Heart left ventricle (tissue), 16 donors: ENCODE measurements around the gene IFNA5. TPM values are rescaled to one million over a fixed set of nuclear protein-coding genes. Genes with fewer than 3 reads are reported as not detected.

ENCODE experiments used
- ATAC-seq, 4 donors: fragments of 200-7000 bp; cut with Tn5 transposase; one replicate each; pipeline ENCODE4 v1.9.1; 2020 to 2022; ENCODE audit warnings: moderate library complexity in 4 of 4, mild to moderate bottlenecking in 3 of 4, moderate number of reproducible peaks in 1 of 4
- DNase-seq, 5 donors: peaks; one replicate each; pipeline ENCODE4 v3.0.0-alpha.2; 2020
- H3K27ac ChIP-seq, 12 donors: fragments of 200-600 bp; sonication (generic) in 4 of 12; one replicate each; pipeline versions ENCODE4 v1.5.0 to v1.8.0; 2016 to 2022; ENCODE audit warnings: mild to moderate bottlenecking in 2 of 12
- H3K27me3 ChIP-seq, 9 donors: fragments of 200-600 bp; sonication (generic) in 2 of 9; one replicate each; pipeline versions ENCODE4 v1.5.1 to v1.8.0; 2016 to 2022; ENCODE audit warnings: mild to moderate bottlenecking in 3 of 9
- H3K36me3 ChIP-seq, 9 donors: fragments of 200-600 bp; sonication (generic) in 2 of 9; one replicate each; pipeline versions ENCODE4 v1.5.0 to v1.8.0; 2018 to 2022; ENCODE audit warnings: mild to moderate bottlenecking in 2 of 9
- H3K4me1 ChIP-seq, 12 donors: fragments of 200-600 bp; sonication (generic) in 4 of 12; one replicate each; pipeline versions ENCODE4 v1.5.0 to v1.8.0; 2016 to 2022; ENCODE audit warnings: mild to moderate bottlenecking in 3 of 12
- H3K4me3 ChIP-seq, 12 donors: fragments of 200-600 bp; sonication (generic) in 4 of 12; one replicate each; pipeline versions ENCODE4 v1.5.0 to v1.8.0; 2017 to 2022; ENCODE audit warnings: mild to moderate bottlenecking in 9 of 12, moderate library complexity in 4 of 12
- H3K9me3 ChIP-seq, 12 donors: fragments of 200-600 bp; sonication (generic) in 4 of 12; one replicate each; pipeline versions ENCODE4 v1.5.0 to v1.8.0; 2016 to 2022; ENCODE audit warnings: mild to moderate bottlenecking in 1 of 12
- POLR2A ChIP-seq, 2 donors: fragments of 450-650 bp; IDR thresholded peaks; one replicate each; pipeline ENCODE4 v1.6.1; 2017; ENCODE audit warnings: antibody characterized with exemption in 2 of 2, mild to moderate bottlenecking in 2 of 2, moderate library complexity in 2 of 2
- WGBS, 4 donors: extraction: QIAGEN DNeasy Blood & Tissue Kit in 2 of 4; methylation state at CpG; one replicate each; pipeline versions ENCODE4 v1.1.5 to v1.1.7; 2013 to 2018; 5-methylcytosine and 5-hydroxymethylcytosine counted together
- intact Hi-C, 10 donors: fragments of 100-400 bp; cut with DNase I; formaldehyde crosslinking; loops; one replicate each; pipeline versions ENCODE4 v1.11.1 to v1.14.2; 2022
- polyA plus RNA-seq, 2 donors: library from polyadenylated mRNA; stranded (reverse); fragments of 200-250 nt; gene quantifications; one replicate each; pipeline ENCODE4 v1.2.3, GENCODE V29; 2013
- total RNA-seq, 9 donors: library from RNA; depleted of rRNA in 2 of 9; stranded (reverse); fragments of >200 nt in 2 of 9; fragmentation: NEBNext Ultra II Directional in 3 of 9; extraction: Animal tissue kit (Norgen Biotek cat#: 25700) in 3 of 9; gene quantifications; one replicate each; pipeline versions ENCODE4 v1.1.0 to v1.2.4, GENCODE V29; 2016 to 2023
- TF ChIP-seq, protein P1 (sequence below), 12 donors: fragments of 200-600 bp; sonication (generic) in 4 of 12; IDR thresholded peaks; one replicate each; pipeline versions ENCODE4 v1.5.0 to v1.8.0; 2018 to 2022; ENCODE audit warnings: antibody characterized with exemption in 12 of 12, mild to moderate bottlenecking in 5 of 12
- donor health status: ischemic (EF 13 %, LVEDD 7.1; RV severe dilation, severe dysfunction).
- donor health status: healthy with polysubstance abuse.
- donor health status: DM: no; HTN: yes; CAD: no.
- donor health status: DM: no; HTN: no; CAD: no.
- donor health status: ischemic (EF 25% LVEDD 6.9; RV normal size, moderate dysfunction).
- donor health status: ischemic (EF 25% LVEDD 5.7; RV mildly dilated, moderate dysfunction).
- donor health status: healthy.
- donor health status: DM: yes; HTN: yes; CAD: no.
- donor health status: ischemic (EF 35%, LVEDD 5.7; RV mildly dilated, moderate dysfunction).
- donor health status: nonischemic (EF 11% LVEDD 7.7; RV severe dilation, severe dysfunction).
- donor health status: DM: yes; HTN: yes; CAD: no.
- donor health status: PGD.
- donor health status: ischemic (EF 29% LVEDD 5.4; RV normal size, mild dysfunction).
- donor health status: nonischemic (EF 23%, LVEDD 6.1; RV moderate dilation, normal function).

Gene IFNA5
- total and polyA plus RNA-seq, 11 donors = not detected

DNA sequence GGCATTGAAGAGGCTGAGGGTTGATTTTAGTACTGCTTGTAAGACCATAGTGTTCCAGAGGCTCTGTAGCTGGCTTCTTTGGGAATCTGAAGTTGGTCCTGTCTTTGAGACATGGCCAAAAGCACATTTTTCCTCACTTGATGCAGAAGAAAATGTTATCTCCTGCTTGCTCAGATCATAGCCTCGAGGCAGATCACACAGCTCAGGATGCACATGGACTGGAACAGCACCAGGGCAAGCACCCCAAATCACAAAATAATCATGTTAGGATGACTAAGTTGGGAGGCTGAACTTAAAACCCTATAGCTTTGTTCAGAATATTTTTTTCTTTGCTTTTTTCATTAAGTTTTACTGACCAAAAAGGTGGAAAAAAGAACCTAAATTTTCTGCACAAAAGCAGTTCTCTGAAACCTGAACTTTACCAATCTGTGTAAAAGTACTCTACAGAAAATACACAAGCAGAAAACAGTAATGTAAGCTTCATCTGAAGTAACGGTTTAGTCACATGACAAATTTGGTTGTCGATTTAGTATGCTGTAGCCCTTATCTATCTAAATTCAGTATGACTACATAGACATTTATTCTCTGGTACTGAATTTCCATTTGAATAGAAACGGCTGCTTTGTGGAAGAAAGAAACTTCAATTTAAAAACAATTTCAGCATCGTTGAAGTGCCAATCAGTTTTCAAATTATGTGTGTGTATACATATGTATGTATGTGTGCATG is 26.7 kb upstream of the IFNA5 start:
- DNase-seq = no peak
- TF ChIP-seq, protein P1, sequence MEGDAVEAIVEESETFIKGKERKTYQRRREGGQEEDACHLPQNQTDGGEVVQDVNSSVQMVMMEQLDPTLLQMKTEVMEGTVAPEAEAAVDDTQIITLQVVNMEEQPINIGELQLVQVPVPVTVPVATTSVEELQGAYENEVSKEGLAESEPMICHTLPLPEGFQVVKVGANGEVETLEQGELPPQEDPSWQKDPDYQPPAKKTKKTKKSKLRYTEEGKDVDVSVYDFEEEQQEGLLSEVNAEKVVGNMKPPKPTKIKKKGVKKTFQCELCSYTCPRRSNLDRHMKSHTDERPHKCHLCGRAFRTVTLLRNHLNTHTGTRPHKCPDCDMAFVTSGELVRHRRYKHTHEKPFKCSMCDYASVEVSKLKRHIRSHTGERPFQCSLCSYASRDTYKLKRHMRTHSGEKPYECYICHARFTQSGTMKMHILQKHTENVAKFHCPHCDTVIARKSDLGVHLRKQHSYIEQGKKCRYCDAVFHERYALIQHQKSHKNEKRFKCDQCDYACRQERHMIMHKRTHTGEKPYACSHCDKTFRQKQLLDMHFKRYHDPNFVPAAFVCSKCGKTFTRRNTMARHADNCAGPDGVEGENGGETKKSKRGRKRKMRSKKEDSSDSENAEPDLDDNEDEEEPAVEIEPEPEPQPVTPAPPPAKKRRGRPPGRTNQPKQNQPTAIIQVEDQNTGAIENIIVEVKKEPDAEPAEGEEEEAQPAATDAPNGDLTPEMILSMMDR (IDR thresholded peaks at IDR 0.05) = no peak
- TF ChIP-seq POLR2A (IDR thresholded peaks at IDR 0.05) = no peak
- no peaks in the 10 kb centered on the region for H3K9me3 ChIP-seq
- H3K4me1 ChIP-seq = peaks cover 12 to 80% (median 55%) of the 10 kb centered on the region in 12 donors
- peaks cover 0 to 27% (median 4%) of the 10 kb centered on the region in 9 donors for H3K36me3 ChIP-seq
- ATAC-seq = no peak
- no peaks in the 10 kb centered on the region for H3K27me3 ChIP-seq
- intact Hi-C loops = loop anchor here in 3 of 10 donors (2.0 to 5.0 kb wide), 3 partner anchors 460 to 470 kb away; partner anchors contain the start of gene MTAP (in 1 of the 3)
- H3K4me3 ChIP-seq = peak overlapping the region in 5 of 12 donors; percentile 7 to 81 (median 14)
- no peak overlapping the region for H3K27ac ChIP-seq
- 28 to 39% (median 32%) methylated on average over 5 of the region's 5 CpGs for WGBS, 4 donors

DNA sequence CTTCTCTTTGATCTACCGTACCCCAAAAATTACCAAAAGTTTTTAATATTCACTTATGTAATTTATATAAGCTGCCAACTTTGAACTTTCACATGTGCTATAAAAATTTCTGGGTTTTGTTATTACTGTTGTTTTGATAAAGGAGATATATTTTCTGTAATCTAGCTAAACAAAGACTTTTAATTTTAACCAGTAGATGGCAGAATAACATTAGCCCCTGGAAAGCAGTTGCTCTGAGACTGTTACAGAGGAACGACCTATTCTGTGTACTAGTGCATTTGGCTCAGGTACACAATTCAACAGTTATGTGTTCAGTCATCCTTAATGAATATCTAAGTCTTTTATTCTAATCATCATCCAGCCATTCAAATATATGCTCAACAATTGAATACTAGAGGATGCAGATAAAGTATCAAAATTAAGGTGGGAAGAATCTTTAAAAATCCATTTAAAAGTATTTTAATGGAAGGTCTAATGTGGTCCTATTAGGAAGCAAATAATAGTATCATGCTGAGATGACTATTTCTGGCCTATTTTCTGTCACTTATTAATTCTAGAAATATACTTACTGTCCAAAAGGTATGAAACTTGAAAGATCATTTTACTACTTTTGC is 21.5 kb upstream of the IFNA5 start:
- H3K36me3 ChIP-seq = peaks cover 0 to 65% (median 29%) of the 10 kb centered on the region in 9 donors
- no peak for DNase-seq
- intact Hi-C loops = loop anchor here in 7 of 10 donors (2.0 to 10.0 kb wide), 5 partner anchors 58 to 461 kb away; partner anchors contain the start of gene IFNA2 (in 1 of the 7)
- no peaks in the 10 kb centered on the region for H3K27me3 ChIP-seq
- peaks cover 2 to 51% (median 28%) of the 10 kb centered on the region in 12 donors for H3K4me1 ChIP-seq
- H3K4me3 ChIP-seq = no peak overlapping the region
- peak in 3 of 4 donors; percentile 59 to 77 (median 65) for ATAC-seq
- H3K27ac ChIP-seq = no peak overlapping the region
- no peak for TF ChIP-seq POLR2A (IDR thresholded peaks at IDR 0.05)
- TF ChIP-seq, protein P1 (IDR thresholded peaks at IDR 0.05) = peak; percentile 58 to 79 (median 72)
- WGBS, 4 donors = 34 to 41% (median 40%) methylated on average over 2 of the region's 2 CpGs
- H3K9me3 ChIP-seq = no peaks in the 10 kb centered on the region

DNA sequence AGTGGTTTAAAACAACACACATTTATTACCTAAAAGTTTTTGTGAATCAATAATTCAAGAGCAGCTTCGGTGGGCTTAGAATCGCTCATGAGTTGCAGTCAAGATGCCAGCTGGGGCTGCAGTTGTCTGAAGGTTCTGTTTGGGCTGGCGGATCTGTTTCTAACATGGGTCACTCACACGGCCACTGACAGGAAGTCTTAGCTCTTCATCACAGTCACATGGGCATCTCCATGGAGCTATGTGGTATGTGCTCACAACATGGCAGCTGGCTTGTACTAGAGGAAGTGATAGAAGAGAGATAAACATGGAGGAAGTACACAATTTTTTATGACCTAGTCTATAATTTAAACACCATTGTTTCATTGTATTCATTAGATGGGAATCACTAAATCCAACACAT is 18.9 kb upstream of the IFNA5 start:
- Histone ChIP-seq H3K36me3 (peaks cover 0 to 60% (median 36%) of the 10 kb centered on the region in 9 donors), H3K27me3 (no peaks in the 10 kb centered on the region), H3K4me3 (no peak overlapping the region), H3K27ac (no peak overlapping the region), H3K4me1 (peaks cover 0 to 25% (median 5%) of the 10 kb centered on the region in 12 donors), H3K9me3 (no peaks in the 10 kb centered on the region)
- TF ChIP-seq, protein P1 (IDR thresholded peaks at IDR 0.05) = no peak
- no peak for TF ChIP-seq POLR2A (IDR thresholded peaks at IDR 0.05)
- 75 to 84% (median 80%) methylated on average over 4 of the region's 4 CpGs for WGBS, 4 donors
- intact Hi-C loops = loop anchor here in 3 of 10 donors (5.0 to 10.0 kb wide), 4 partner anchors 61 to 468 kb away; partner anchors contain the start of gene IFNA2 (in 1 of the 3)
- ATAC-seq (peak in 1 of 4 donors; percentile 45), DNase-seq (no peak)

DNA sequence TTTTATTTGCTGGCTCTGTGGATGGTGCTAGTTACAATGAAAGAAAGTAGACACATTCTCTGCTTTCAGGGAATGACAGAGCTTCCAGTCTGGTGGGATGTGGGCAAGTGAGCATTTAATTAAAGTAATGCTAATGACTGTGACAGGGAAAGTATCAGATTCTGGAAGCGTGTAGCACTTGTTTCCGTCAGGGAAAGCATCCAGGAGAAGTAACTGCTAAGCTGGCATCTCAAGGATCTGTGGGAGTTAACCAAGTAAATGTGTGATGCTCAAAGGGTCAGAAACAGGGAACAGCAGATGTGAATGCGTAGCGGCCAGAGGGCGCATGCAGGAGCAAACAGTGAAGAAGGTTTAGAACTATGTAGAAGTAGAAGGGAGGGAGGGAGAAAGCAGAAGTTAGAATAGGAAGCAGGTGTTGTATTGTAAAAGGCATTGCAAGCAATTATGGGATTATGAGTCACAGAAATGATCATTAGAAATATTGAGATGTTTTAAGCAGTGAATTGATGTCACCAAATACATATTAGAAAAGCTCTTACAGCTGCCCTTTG is 17.9 kb upstream of the IFNA5 start:
- intact Hi-C loops = loop anchor here in 3 of 10 donors (5.0 to 10.0 kb wide), 4 partner anchors 62 to 469 kb away; partner anchors contain the start of gene IFNA2 (in 1 of the 3)
- H3K36me3 ChIP-seq = peaks cover 0 to 56% (median 36%) of the 10 kb centered on the region in 9 donors

More for the DNA sequence above, 17.9 kb upstream of the IFNA5 start:
- Histone ChIP-seq H3K27ac (no peak overlapping the region), H3K4me1 (peaks cover 0 to 18% (median 4%) of the 10 kb centered on the region in 12 donors), H3K27me3 (no peaks in the 10 kb centered on the region), H3K4me3 (no peak overlapping the region), H3K9me3 (no peaks in the 10 kb centered on the region)
- WGBS, 4 donors = 84 to 89% (median 88%) methylated on average over 5 of the region's 5 CpGs
- no peak for DNase-seq
- TF ChIP-seq POLR2A (IDR thresholded peaks at IDR 0.05) = no peak
- TF ChIP-seq, protein P1 (IDR thresholded peaks at IDR 0.05) = no peak
- ATAC-seq = no peak
